HCT116 (cell line): ENCODE data around the gene ABCA3. TPM values are rescaled to one million over a fixed set of nuclear protein-coding genes. Genes with fewer than 3 reads are reported as not detected.

Experiments
- ATAC-seq: fragments of 200-7000 bp; cut with Tn5 transposase; 2 replicates; pipeline ENCODE4 v1.9.1; 2020; ENCODE audit warnings: mild to moderate bottlenecking, moderate library complexity
- BruUV-seq: library from RNA; stranded (reverse); fragments of 400-500 nt; replicated peaks from 2 replicates; lab custom pipeline; 2021; lab: Mats Ljungman, UMichigan
- CTCF ChIA-PET: fragments of 300-600 bp; sonication (Branson Sonifier 250); formaldehyde crosslinking; loops from one replicate; lab custom pipeline; 2021; ENCODE audit warnings: antibody characterized with exemption; lab: Charles Lee
- POLR2A ChIA-PET: fragments of 300-600, 350-600 bp; sonication (Branson Sonifier 250); formaldehyde crosslinking; loops from one replicate; lab custom pipeline; 2021; ENCODE audit warnings: antibody characterized with exemption; lab: Charles Lee
- RAD21 ChIA-PET, 2 experiments: fragments of 300-600 bp; sonication (Branson Sonifier 250); formaldehyde crosslinking; loops; one replicate each; lab custom pipeline; 2023; ENCODE audit warnings: low total read pairs in 2 of 2; ENCODE audit not compliant: uncharacterized antibody in 2 of 2, unreplicated experiment in 2 of 2, low non-redundant PET in 1 of 2; lab: Charles Lee
- DNase-seq: peaks from one replicate; pipeline ENCODE4 v3.0.0-alpha.2; 2010; ENCODE audit warnings: low read depth, low spot score
- H2AFZ ChIP-seq: fragments of 200-600 bp; shearing (Covaris generic), sonication (generic); 2 replicates; pipeline ENCODE4 v1.6.1; 2017; ENCODE audit warnings: low read depth, mixed run types, mixed read lengths, antibody characterized with exemption, low read length; ENCODE audit not compliant: poor library complexity, severe bottlenecking
- H3K27ac ChIP-seq: 2 replicates; pipeline ENCODE4 v1.5.1; 2012; ENCODE audit warnings: low read depth, low read length
- H3K27me3 ChIP-seq: fragments of 200-600 bp; sonication (generic); 2 replicates; pipeline ENCODE4 v1.6.1; 2016; ENCODE audit warnings: mixed run types, low read length, mixed read lengths; ENCODE audit not compliant: insufficient read depth
- H3K36me3 ChIP-seq, 2 experiments: fragments of 200-500 bp in 1 of 2; fragments of 200-600 bp in 1 of 2; sonication (Bioruptor generic) in 1 of 2; sonication (generic) in 1 of 2; 2 replicates each; pipeline versions ENCODE4 v1.5.1 to v1.6.1; 2014 to 2016; ENCODE audit warnings: low read length in 2 of 2, inconsistent platforms in 1 of 2, mixed read lengths in 1 of 2, mixed run types in 1 of 2; ENCODE audit not compliant: insufficient read depth in 2 of 2, control insufficient read depth in 1 of 2
- H3K4me1 ChIP-seq, 2 experiments: fragments of 200-600 bp in 1 of 2; sonication (generic) in 1 of 2; 2 replicates each; pipeline versions ENCODE4 v1.5.1 to v1.6.1; 2012 to 2017; ENCODE audit warnings: low read length in 2 of 2, inconsistent platforms in 1 of 2, mild to moderate bottlenecking in 1 of 2, mixed read lengths in 1 of 2, mixed run types in 1 of 2, moderate library complexity in 1 of 2; ENCODE audit not compliant: insufficient read depth in 2 of 2, control insufficient read depth in 1 of 2
- H3K4me2 ChIP-seq: fragments of 200-600 bp; sonication (generic); 2 replicates; pipeline ENCODE4 v1.6.1; 2017; ENCODE audit warnings: mixed run types, low read length, mixed read lengths
- H3K4me3 ChIP-seq, 2 experiments: fragments of 200-600 bp in 1 of 2; sonication (generic) in 1 of 2; replicated peaks in 1 of 2; 2 replicates each; pipeline ENCODE4 v1.5.1; 2011 to 2016; ENCODE audit warnings: low read length in 2 of 2, control low read depth in 1 of 2, low read depth in 1 of 2, mild to moderate bottlenecking in 1 of 2, mixed read lengths in 1 of 2, mixed run types in 1 of 2
- H3K79me2 ChIP-seq: fragments of 200-600 bp; sonication (generic); 2 replicates; pipeline ENCODE4 v1.6.1; 2017; ENCODE audit warnings: mild to moderate bottlenecking, mixed run types, low read length, moderate library complexity, mixed read lengths; ENCODE audit not compliant: insufficient read depth
- H3K9ac ChIP-seq: fragments of 200-600 bp; sonication (generic); 2 replicates; pipeline ENCODE4 v1.6.1; 2016; ENCODE audit warnings: low read length, mixed read lengths
- H3K9me2 ChIP-seq: fragments of 200-600 bp; sonication (generic), shearing (Covaris generic); 2 replicates; pipeline ENCODE4 v1.6.1; 2017; ENCODE audit warnings: mixed run types, mild to moderate bottlenecking, moderate library complexity; ENCODE audit not compliant: insufficient read depth
- H3K9me3 ChIP-seq, 2 experiments: fragments of 200-500 bp in 1 of 2; fragments of 200-600 bp in 1 of 2; sonication (Bioruptor generic) in 1 of 2; sonication (generic) in 1 of 2; 2 replicates each; pipeline ENCODE4 v1.6.1; 2014 to 2017; ENCODE audit warnings: low read length in 2 of 2, mixed read lengths in 2 of 2, inconsistent platforms in 1 of 2, low read depth in 1 of 2, mild to moderate bottlenecking in 1 of 2, mixed run types in 1 of 2, moderate library complexity in 1 of 2; ENCODE audit not compliant: control insufficient read depth in 1 of 2, insufficient read depth in 1 of 2
- H4K20me1 ChIP-seq: fragments of 200-600 bp; sonication (generic), shearing (Covaris generic); 2 replicates; pipeline ENCODE4 v1.6.1; 2017; ENCODE audit warnings: mixed run types, mild to moderate bottlenecking, moderate library complexity; ENCODE audit not compliant: insufficient read depth
- ELF1 ChIP-seq: IDR thresholded peaks from 2 replicates; pipeline ENCODE4 v1.6.1; 2012; ENCODE audit warnings: low read depth, borderline replicate concordance
- RAD21 ChIP-seq: IDR thresholded peaks from 2 replicates; pipeline ENCODE4 v1.6.1; 2012; ENCODE audit warnings: low read depth, mild to moderate bottlenecking
- TCF7L2 ChIP-seq: IDR thresholded peaks from 2 replicates; pipeline ENCODE4 v1.7.0; 2011; ENCODE audit warnings: borderline replicate concordance, inconsistent platforms; ENCODE audit not compliant: insufficient read depth, insufficient read length; ENCODE audit errors: extremely low read depth
- intact Hi-C: fragments of 100-400 bp; cut with micrococcal nuclease; formaldehyde crosslinking; loops from 2 replicates; pipeline ENCODE4 v1.10.0; 2022
- total RNA-seq: library from RNA; stranded (reverse); gene quantifications from one replicate; pipeline ENCODE4 v1.2.1, GENCODE V29; 2021; ENCODE audit not compliant: unreplicated experiment
- TF ChIP-seq, protein P1 (sequence below): IDR thresholded peaks from 2 replicates; pipeline ENCODE4 v1.6.1; 2012
- TF ChIP-seq, protein P2 (sequence below): IDR thresholded peaks from 2 replicates; pipeline ENCODE4 v1.6.1; 2012; ENCODE audit warnings: low read depth

ABCA3 gene
- total RNA-seq, 1 experiment from 2014 or later: 5.4 TPM

DNA sequence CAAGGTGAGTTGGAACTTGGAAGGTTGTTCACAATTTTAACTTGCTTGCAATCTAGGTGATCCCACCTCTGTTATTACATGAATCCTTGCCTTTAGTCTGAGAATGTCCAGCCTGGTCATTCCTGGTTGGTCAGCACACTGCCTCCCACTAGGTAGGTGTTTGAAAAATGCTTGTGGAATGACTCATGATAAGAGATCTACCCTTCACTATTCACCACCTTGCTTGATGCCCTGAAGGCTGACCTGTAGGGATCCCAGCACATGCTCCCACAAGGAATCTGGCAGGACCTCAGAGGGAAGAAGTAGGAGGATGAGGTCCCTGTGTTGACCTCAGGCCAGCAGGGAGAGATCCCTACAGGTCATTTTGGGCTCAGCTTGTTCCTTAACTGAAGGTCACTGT is 30.2 kb upstream of the ABCA3 start:
- no peaks in the 10 kb centered on the region for H3K9me2 ChIP-seq
- DNase-seq: no peak
- TF ChIP-seq TCF7L2: no peak
- no peak for TF ChIP-seq ELF1
- TF ChIP-seq, protein P1, sequence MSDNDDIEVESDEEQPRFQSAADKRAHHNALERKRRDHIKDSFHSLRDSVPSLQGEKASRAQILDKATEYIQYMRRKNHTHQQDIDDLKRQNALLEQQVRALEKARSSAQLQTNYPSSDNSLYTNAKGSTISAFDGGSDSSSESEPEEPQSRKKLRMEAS: no peak
- TF ChIP-seq RAD21: no peak
- TF ChIP-seq, protein P2, sequence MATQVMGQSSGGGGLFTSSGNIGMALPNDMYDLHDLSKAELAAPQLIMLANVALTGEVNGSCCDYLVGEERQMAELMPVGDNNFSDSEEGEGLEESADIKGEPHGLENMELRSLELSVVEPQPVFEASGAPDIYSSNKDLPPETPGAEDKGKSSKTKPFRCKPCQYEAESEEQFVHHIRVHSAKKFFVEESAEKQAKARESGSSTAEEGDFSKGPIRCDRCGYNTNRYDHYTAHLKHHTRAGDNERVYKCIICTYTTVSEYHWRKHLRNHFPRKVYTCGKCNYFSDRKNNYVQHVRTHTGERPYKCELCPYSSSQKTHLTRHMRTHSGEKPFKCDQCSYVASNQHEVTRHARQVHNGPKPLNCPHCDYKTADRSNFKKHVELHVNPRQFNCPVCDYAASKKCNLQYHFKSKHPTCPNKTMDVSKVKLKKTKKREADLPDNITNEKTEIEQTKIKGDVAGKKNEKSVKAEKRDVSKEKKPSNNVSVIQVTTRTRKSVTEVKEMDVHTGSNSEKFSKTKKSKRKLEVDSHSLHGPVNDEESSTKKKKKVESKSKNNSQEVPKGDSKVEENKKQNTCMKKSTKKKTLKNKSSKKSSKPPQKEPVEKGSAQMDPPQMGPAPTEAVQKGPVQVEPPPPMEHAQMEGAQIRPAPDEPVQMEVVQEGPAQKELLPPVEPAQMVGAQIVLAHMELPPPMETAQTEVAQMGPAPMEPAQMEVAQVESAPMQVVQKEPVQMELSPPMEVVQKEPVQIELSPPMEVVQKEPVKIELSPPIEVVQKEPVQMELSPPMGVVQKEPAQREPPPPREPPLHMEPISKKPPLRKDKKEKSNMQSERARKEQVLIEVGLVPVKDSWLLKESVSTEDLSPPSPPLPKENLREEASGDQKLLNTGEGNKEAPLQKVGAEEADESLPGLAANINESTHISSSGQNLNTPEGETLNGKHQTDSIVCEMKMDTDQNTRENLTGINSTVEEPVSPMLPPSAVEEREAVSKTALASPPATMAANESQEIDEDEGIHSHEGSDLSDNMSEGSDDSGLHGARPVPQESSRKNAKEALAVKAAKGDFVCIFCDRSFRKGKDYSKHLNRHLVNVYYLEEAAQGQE: no peak
- TF ChIP-seq, all 23 proteins: peak for 0
- H3K27ac ChIP-seq: no peak overlapping the region
- no peak overlapping the region for H3K4me3 ChIP-seq
- H3K4me2 ChIP-seq: 0 out of 2 replicates have a peak overlapping the region, but pooled peaks have one; percentile 2
- CTCF ChIA-PET: no interaction called here
- no TSS peak for BruUV-seq
- RAD21 ChIA-PET: no interaction called here
- H4K20me1 ChIP-seq: no peaks in the 10 kb centered on the region
- POLR2A ChIA-PET: no interaction called here
- H3K36me3 ChIP-seq: no peaks in the 10 kb centered on the region
- peaks cover 5 to 13% of the 10 kb centered on the region in 2 experiments; a peak in 2 of 4 replicates for H3K4me1 ChIP-seq
- H3K27me3 ChIP-seq: peaks cover 6% of the 10 kb centered on the region
- no peak overlapping the region for H2AFZ ChIP-seq
- H3K79me2 ChIP-seq: no peaks in the 10 kb centered on the region
- H3K9me3 ChIP-seq: no peaks in the 10 kb centered on the region
- no peak overlapping the region for H3K9ac ChIP-seq
- intact Hi-C loops: no loop called here
- ATAC-seq: peak; percentile 59; the same call in 1 of the 2 replicates
